ENCODE measurements around the gene ELP1.

DNA sequence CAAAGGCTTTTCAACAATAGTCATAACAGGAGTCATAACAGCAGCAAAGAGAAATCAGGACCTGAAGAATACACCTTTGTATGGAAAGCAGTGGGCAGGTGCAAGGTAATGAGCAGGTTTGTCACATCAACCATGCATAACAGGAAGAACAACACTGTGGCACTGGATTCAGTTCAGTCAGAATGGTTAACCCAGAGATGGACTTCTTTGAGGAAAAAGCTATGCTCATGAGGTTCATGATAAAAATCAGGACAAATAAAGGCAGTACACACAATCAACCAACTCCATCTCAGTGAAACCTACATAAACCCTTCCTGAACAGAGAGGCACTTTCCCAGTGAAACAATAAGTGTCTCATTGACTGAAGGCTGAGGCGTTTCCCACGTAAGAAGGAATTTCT, 27.2 kb upstream of the ELP1 start:
- TF ChIP-seq, protein P1, sequence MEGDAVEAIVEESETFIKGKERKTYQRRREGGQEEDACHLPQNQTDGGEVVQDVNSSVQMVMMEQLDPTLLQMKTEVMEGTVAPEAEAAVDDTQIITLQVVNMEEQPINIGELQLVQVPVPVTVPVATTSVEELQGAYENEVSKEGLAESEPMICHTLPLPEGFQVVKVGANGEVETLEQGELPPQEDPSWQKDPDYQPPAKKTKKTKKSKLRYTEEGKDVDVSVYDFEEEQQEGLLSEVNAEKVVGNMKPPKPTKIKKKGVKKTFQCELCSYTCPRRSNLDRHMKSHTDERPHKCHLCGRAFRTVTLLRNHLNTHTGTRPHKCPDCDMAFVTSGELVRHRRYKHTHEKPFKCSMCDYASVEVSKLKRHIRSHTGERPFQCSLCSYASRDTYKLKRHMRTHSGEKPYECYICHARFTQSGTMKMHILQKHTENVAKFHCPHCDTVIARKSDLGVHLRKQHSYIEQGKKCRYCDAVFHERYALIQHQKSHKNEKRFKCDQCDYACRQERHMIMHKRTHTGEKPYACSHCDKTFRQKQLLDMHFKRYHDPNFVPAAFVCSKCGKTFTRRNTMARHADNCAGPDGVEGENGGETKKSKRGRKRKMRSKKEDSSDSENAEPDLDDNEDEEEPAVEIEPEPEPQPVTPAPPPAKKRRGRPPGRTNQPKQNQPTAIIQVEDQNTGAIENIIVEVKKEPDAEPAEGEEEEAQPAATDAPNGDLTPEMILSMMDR (IDR thresholded peaks at IDR 0.05): no peak
- TF ChIP-seq POLR2A (IDR thresholded peaks at IDR 0.05): no peak
